Neural cell (in vitro differentiated cells): ENCODE measurements around the gene DGKI. TPM values are rescaled to one million over a fixed set of nuclear protein-coding genes. Genes with fewer than 3 reads are reported as not detected.

Source experiments
- H2AFZ ChIP-seq: fragments of 200-600, 300-800 bp; sonication (generic), shearing (Covaris generic); 2 replicates; pipeline ENCODE4 v1.6.0; 2014; ENCODE audit warnings: low read depth, mild to moderate bottlenecking, antibody characterized with exemption, low read length, moderate library complexity
- H3F3A ChIP-seq: fragments of 200-600 bp; shearing (Covaris generic); 2 replicates; pipeline ENCODE4 v1.6.1; 2016; ENCODE audit warnings: mild to moderate bottlenecking, moderate library complexity, mixed read lengths, antibody characterized with exemption, low read length; ENCODE audit not compliant: insufficient read depth, poor library complexity, severe bottlenecking
- H3K27ac ChIP-seq: fragments of 200-600, 300-800 bp; sonication (generic), shearing (Covaris generic); 2 replicates; pipeline ENCODE4 v1.5.1; 2014; ENCODE audit warnings: mild to moderate bottlenecking, low read length, moderate library complexity
- H3K27me3 ChIP-seq: fragments of 300-800, 200-600 bp; sonication (generic), shearing (Covaris generic); 2 replicates; pipeline ENCODE4 v1.6.0; 2014; ENCODE audit warnings: mild to moderate bottlenecking, low read depth, low read length, moderate library complexity; ENCODE audit not compliant: insufficient read depth
- H3K36me3 ChIP-seq: fragments of 300-800, 200-600 bp; sonication (generic), shearing (Covaris generic); 2 replicates; pipeline ENCODE4 v1.5.1; 2014; ENCODE audit warnings: mild to moderate bottlenecking, antibody characterized with exemption, low read length, moderate library complexity; ENCODE audit not compliant: insufficient read depth
- H3K4me2 ChIP-seq: fragments of 300-800, 200-600 bp; sonication (generic), shearing (Covaris generic); 2 replicates; pipeline ENCODE4 v1.6.0; 2014; ENCODE audit warnings: mild to moderate bottlenecking, low read length
- H3K4me3 ChIP-seq: fragments of 300-800, 200-600 bp; sonication (generic), shearing (Covaris generic); 2 replicates; pipeline ENCODE4 v1.5.1; 2014; ENCODE audit warnings: mild to moderate bottlenecking, low read length, moderate library complexity
- H3K79me2 ChIP-seq: fragments of 200-600 bp; shearing (Covaris generic); replicated peaks from 2 replicates; pipeline ENCODE4 v1.6.0; 2014; ENCODE audit warnings: mild to moderate bottlenecking, low read length, moderate library complexity; ENCODE audit not compliant: insufficient read depth
- H3K9ac ChIP-seq: fragments of 300-800, 200-600 bp; sonication (generic), shearing (Covaris generic); 2 replicates; pipeline ENCODE4 v1.6.1; 2016; ENCODE audit warnings: mild to moderate bottlenecking, low read length, mixed read lengths
- H3K9me2 ChIP-seq: fragments of 200-600 bp; shearing (Covaris generic); 2 replicates; pipeline ENCODE4 v1.6.1; 2016; ENCODE audit warnings: mild to moderate bottlenecking, low read length, mixed read lengths; ENCODE audit not compliant: insufficient read depth
- H3K9me3 ChIP-seq: fragments of 200-600, 300-800 bp; sonication (generic), shearing (Covaris generic); 2 replicates; pipeline ENCODE4 v1.6.1; 2016; ENCODE audit warnings: mild to moderate bottlenecking, mixed run types, low read length, moderate library complexity, mixed read lengths
- H4K20me1 ChIP-seq: fragments of 200-600 bp; shearing (Covaris generic); 2 replicates; pipeline ENCODE4 v1.6.1; 2016; ENCODE audit warnings: mild to moderate bottlenecking, mixed run types; ENCODE audit not compliant: insufficient read depth
- EP300 ChIP-seq: fragments of 450-650 bp; conservative IDR thresholded peaks from 2 replicates; pipeline ENCODE4 v1.6.1; 2014; ENCODE audit warnings: antibody characterized with exemption, mild to moderate bottlenecking, moderate library complexity; ENCODE audit not compliant: poor library complexity, severe bottlenecking
- EZH2 ChIP-seq: fragments of 200-600, 300-800 bp; shearing (Covaris generic), sonication (generic); IDR thresholded peaks from 2 replicates; pipeline ENCODE4 v1.6.1; 2014; ENCODE audit warnings: antibody characterized with exemption, low read length, borderline replicate concordance, mild to moderate bottlenecking; ENCODE audit not compliant: insufficient read depth, poor library complexity, severe bottlenecking
- MXI1 ChIP-seq: fragments of 450-650 bp; conservative IDR thresholded peaks from 2 replicates; pipeline ENCODE4 v1.6.1; 2014; ENCODE audit warnings: antibody characterized with exemption, mild to moderate bottlenecking; ENCODE audit not compliant: poor library complexity, severe bottlenecking
- POLR2AphosphoS5 ChIP-seq: IDR thresholded peaks from 2 replicates; pipeline ENCODE4 v1.6.1; 2012
- RAD21 ChIP-seq: fragments of 450-650 bp; conservative IDR thresholded peaks from 2 replicates; pipeline ENCODE4 v1.6.1; 2014; ENCODE audit warnings: antibody characterized with exemption, mild to moderate bottlenecking, moderate library complexity
- SMC3 ChIP-seq: fragments of 450-650 bp; conservative IDR thresholded peaks from 2 replicates; pipeline ENCODE4 v1.6.1; 2014; ENCODE audit warnings: antibody characterized with exemption, mild to moderate bottlenecking, moderate library complexity; ENCODE audit not compliant: poor library complexity
- TAF1 ChIP-seq: IDR thresholded peaks from 2 replicates; pipeline ENCODE4 v1.6.1; 2012; ENCODE audit warnings: low read depth
- polyA plus RNA-seq: library from polyadenylated mRNA; depleted of rRNA; stranded (reverse); fragments of >200 nt; gene quantifications from 2 replicates; pipeline ENCODE4 v1.2.3, GENCODE V29; 2014
- TF ChIP-seq, protein P1 (sequence below): fragments of 450-650 bp; IDR thresholded peaks from 2 replicates; pipeline ENCODE4 v1.5.1; 2014; ENCODE audit warnings: antibody characterized with exemption, mild to moderate bottlenecking, moderate library complexity; ENCODE audit not compliant: poor library complexity, severe bottlenecking
- TF ChIP-seq, protein P2 (sequence below): IDR thresholded peaks from 2 replicates; pipeline ENCODE4 v1.6.1; 2012; ENCODE audit warnings: borderline replicate concordance

The DGKI gene
- polyA plus RNA-seq, 1 donor from 2014 or later: 15.8 TPM

DNA sequence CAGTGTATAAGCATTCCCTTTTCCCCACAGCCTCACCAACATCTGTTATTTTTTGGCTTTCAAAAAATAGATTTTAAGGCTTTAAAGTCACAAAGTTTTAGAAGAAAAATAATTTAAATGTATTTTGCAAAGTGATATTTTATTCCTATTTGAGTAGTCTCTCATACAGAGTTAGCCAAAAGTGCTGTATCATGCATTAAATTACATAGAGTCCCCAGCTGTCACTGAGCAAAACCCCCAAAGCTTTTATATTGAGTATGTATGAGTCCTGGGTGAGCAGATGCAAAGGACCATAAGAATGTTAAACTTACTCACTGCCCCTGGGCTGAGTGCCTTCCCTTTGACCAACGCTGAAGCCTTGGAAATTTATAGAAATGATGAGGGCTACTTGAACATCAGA lies 432.9 kb downstream of the DGKI start:
- no peaks in the 10 kb centered on the region for H3K9me3 ChIP-seq
- no peaks in the 10 kb centered on the region for H3K9me2 ChIP-seq
- no peak overlapping the region for H3K4me3 ChIP-seq
- H3K27me3 ChIP-seq: no peaks in the 10 kb centered on the region
- no peak overlapping the region for H3K9ac ChIP-seq
- H2AFZ ChIP-seq: no peak overlapping the region
- H3K36me3 ChIP-seq: no peaks in the 10 kb centered on the region
- TF ChIP-seq MXI1: no peak
- no peak for TF ChIP-seq POLR2AphosphoS5
- TF ChIP-seq, protein P1, sequence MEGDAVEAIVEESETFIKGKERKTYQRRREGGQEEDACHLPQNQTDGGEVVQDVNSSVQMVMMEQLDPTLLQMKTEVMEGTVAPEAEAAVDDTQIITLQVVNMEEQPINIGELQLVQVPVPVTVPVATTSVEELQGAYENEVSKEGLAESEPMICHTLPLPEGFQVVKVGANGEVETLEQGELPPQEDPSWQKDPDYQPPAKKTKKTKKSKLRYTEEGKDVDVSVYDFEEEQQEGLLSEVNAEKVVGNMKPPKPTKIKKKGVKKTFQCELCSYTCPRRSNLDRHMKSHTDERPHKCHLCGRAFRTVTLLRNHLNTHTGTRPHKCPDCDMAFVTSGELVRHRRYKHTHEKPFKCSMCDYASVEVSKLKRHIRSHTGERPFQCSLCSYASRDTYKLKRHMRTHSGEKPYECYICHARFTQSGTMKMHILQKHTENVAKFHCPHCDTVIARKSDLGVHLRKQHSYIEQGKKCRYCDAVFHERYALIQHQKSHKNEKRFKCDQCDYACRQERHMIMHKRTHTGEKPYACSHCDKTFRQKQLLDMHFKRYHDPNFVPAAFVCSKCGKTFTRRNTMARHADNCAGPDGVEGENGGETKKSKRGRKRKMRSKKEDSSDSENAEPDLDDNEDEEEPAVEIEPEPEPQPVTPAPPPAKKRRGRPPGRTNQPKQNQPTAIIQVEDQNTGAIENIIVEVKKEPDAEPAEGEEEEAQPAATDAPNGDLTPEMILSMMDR: no peak
- no peak for TF ChIP-seq RAD21
- TF ChIP-seq EZH2: no peak
- TF ChIP-seq SMC3: no peak
- TF ChIP-seq, protein P2, sequence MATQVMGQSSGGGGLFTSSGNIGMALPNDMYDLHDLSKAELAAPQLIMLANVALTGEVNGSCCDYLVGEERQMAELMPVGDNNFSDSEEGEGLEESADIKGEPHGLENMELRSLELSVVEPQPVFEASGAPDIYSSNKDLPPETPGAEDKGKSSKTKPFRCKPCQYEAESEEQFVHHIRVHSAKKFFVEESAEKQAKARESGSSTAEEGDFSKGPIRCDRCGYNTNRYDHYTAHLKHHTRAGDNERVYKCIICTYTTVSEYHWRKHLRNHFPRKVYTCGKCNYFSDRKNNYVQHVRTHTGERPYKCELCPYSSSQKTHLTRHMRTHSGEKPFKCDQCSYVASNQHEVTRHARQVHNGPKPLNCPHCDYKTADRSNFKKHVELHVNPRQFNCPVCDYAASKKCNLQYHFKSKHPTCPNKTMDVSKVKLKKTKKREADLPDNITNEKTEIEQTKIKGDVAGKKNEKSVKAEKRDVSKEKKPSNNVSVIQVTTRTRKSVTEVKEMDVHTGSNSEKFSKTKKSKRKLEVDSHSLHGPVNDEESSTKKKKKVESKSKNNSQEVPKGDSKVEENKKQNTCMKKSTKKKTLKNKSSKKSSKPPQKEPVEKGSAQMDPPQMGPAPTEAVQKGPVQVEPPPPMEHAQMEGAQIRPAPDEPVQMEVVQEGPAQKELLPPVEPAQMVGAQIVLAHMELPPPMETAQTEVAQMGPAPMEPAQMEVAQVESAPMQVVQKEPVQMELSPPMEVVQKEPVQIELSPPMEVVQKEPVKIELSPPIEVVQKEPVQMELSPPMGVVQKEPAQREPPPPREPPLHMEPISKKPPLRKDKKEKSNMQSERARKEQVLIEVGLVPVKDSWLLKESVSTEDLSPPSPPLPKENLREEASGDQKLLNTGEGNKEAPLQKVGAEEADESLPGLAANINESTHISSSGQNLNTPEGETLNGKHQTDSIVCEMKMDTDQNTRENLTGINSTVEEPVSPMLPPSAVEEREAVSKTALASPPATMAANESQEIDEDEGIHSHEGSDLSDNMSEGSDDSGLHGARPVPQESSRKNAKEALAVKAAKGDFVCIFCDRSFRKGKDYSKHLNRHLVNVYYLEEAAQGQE: no peak
- no peak for TF ChIP-seq EP300
- TF ChIP-seq TAF1: no peak
- H3K79me2 ChIP-seq: no peaks in the 10 kb centered on the region
- no peaks in the 10 kb centered on the region for H3F3A ChIP-seq
- no peak overlapping the region for H3K27ac ChIP-seq
- H3K4me2 ChIP-seq: no peak overlapping the region
- no peaks in the 10 kb centered on the region for H4K20me1 ChIP-seq

DNA sequence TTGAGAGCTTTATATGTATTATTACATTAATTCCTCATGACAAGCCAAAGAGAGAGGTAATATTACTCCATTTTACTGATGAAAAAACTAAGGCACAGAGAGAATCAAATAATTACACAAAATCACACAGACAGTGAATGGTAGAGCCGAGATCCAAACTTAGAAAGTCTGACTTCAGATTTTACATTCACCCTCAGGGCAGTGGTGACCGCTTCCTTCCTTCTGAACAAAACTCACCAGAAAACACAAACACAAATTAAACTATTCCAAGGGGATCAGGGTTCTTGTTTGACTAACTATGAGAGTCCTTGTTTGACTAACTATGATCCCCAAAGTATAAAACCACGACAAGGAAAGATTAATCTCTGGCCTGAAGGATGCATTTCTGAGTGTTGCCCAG lies 435.3 kb downstream of the DGKI start:
- Histone ChIP-seq H3F3A (no peaks in the 10 kb centered on the region), H3K27ac (no peak overlapping the region), H3K36me3 (no peaks in the 10 kb centered on the region), H3K27me3 (no peaks in the 10 kb centered on the region), H3K4me3 (no peak overlapping the region), H3K9ac (no peak overlapping the region), H3K9me2 (no peaks in the 10 kb centered on the region), H3K9me3 (no peaks in the 10 kb centered on the region), H4K20me1 (no peaks in the 10 kb centered on the region), H3K4me2 (no peak overlapping the region), H3K79me2 (no peaks in the 10 kb centered on the region), H2AFZ (no peak overlapping the region)
- no peak for TF ChIP-seq POLR2AphosphoS5
- TF ChIP-seq RAD21: no peak
- TF ChIP-seq EP300: no peak
- no peak for TF ChIP-seq MXI1
- no peak for TF ChIP-seq SMC3

DNA sequence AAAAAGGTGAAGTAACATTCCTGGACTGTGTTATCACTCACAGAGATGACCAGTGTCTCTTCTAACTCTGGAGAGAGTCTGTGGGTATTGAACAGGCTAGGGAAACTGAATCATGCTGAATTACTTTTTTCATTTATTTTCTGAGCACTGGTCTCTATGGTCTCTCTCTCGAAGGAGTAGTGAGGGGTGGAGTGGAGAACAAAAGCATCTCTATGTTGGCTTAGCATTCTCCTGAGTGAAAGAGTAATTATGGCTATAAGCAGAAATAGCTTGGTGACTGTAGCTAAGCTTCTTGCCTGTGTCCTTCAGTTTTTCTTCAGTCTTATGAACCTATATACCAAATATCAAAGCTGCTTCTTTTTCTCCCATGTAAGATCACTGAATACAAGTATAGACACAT lies 438.6 kb downstream of the DGKI start:
- TF ChIP-seq POLR2AphosphoS5 (no peak), EP300 (no peak), TAF1 (no peak), MXI1 (no peak), SMC3 (no peak), EZH2 (no peak), RAD21 (no peak)
- TF ChIP-seq, protein P2: no peak
- TF ChIP-seq, protein P1: no peak
- no peak overlapping the region for H2AFZ ChIP-seq
- H3K9me2 ChIP-seq: no peaks in the 10 kb centered on the region
- no peaks in the 10 kb centered on the region for H3K79me2 ChIP-seq
- H3K9me3 ChIP-seq: no peaks in the 10 kb centered on the region
- no peaks in the 10 kb centered on the region for H3F3A ChIP-seq
- no peaks in the 10 kb centered on the region for H4K20me1 ChIP-seq
- no peak overlapping the region for H3K4me3 ChIP-seq
- no peak overlapping the region for H3K4me2 ChIP-seq
- no peaks in the 10 kb centered on the region for H3K27me3 ChIP-seq
- no peaks in the 10 kb centered on the region for H3K36me3 ChIP-seq
- H3K9ac ChIP-seq: no peak overlapping the region
- no peak overlapping the region for H3K27ac ChIP-seq
